Measurements from ENCODE around the gene CLIP3. TPM values are rescaled to one million over a fixed set of nuclear protein-coding genes. Genes with fewer than 3 reads are reported as not detected.
"Not testable (repeated sequence)": the region's sequence is repeated elsewhere in the genome, so short reads cannot be mapped to it uniquely, and the experiment has no call there.

The CLIP3 gene
- polyA plus RNA-seq, 1 donor (not counting 4 experiments of a cell fraction or from before 2014, with no cell fraction given), result 0.38 TPM

DNA sequence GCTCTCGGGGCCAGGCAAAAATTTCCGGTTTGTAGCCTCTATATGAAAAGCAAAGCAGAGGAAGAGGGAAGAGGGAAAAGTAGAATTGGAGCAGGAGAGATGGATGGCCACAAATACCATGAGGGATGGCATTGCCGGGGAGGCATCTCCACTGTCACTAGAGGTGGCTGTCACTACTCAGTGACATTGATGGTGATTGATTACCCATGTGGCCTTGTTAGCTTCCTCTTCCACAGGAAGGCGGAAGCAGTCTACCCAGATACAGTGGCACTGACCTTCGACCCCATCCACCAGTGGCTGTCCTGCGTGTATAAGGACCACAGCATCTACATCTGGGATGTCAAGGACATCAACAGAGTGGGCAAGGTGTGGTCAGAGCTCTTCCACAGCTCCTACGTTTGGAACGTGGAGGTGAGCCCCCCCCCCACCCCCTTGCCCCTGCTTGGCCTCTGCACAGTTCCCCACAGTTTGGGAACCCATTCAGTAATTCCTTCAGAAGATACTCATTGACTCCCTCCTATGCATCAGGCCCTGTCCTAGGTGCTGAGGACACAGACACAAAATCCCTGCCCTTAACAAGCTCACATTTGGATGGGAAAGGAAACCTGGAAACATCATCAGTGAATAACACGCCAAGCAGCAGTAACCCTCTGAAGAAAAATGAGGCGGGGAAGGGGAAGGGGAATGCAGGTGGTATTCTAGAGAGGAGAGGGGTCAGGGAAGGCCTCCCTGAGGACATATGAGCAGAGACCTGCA, 40.6 kb upstream of the CLIP3 start:
- Histone ChIP-seq H3K4me2 (ENCODE audit: control insufficient read depth, extremely low read depth, insufficient read depth, low read depth, low read length) (no peak overlapping the region), H3K36me3 (ENCODE audit: control insufficient read depth in 2 of 2, extremely low read depth in 1 of 2, insufficient read depth in 2 of 2, low read length in 2 of 2) (peaks cover 0 to 12% of the 10 kb centered on the region in 2 experiments), H3K9me3 (ENCODE audit: control insufficient read depth, low read depth, low read length) (no peaks in the 10 kb centered on the region), H3K27ac (ENCODE audit: control insufficient read depth, insufficient read depth, low read length) (no peak overlapping the region), H3K79me2 (ENCODE audit: control insufficient read depth, insufficient read depth, low read length) (no peaks in the 10 kb centered on the region), H3K4me1 (ENCODE audit: control insufficient read depth, extremely low read depth, insufficient read depth, low read length) (peaks cover 12% of the 10 kb centered on the region), H4K20me1 (ENCODE audit: control insufficient read depth, extremely low read depth, insufficient read depth, low read length) (peaks cover 19% of the 10 kb centered on the region), H3K9me1 (ENCODE audit: control insufficient read depth, extremely low read depth, insufficient read depth, low read length) (peaks cover 2% of the 10 kb centered on the region), H3K4me3 (ENCODE audit: control insufficient read depth in 2 of 3, extremely low read depth in 1 of 3, insufficient read depth in 2 of 3, low read depth in 1 of 3, low read length in 3 of 3) (no peak overlapping the region), H3K9ac (ENCODE audit: control insufficient read depth, extremely low read depth, insufficient read depth, low read length) (no peak overlapping the region), H2AFZ (ENCODE audit: control insufficient read depth, low read length) (no peak overlapping the region), H3K27me3 (ENCODE audit: control insufficient read depth, extremely low read depth, insufficient read depth, low read length) (no peaks in the 10 kb centered on the region)
- dilution Hi-C loops (cut with MboI; ENCODE audit: extremely low pct_ligation_motif_present, low sequenced_read_pairs), result no loop called here
- DNase-seq (ENCODE audit: low read depth, low spot score), result no peak
- no peak for FAIRE-seq
- TF ChIP-seq, protein P1, sequence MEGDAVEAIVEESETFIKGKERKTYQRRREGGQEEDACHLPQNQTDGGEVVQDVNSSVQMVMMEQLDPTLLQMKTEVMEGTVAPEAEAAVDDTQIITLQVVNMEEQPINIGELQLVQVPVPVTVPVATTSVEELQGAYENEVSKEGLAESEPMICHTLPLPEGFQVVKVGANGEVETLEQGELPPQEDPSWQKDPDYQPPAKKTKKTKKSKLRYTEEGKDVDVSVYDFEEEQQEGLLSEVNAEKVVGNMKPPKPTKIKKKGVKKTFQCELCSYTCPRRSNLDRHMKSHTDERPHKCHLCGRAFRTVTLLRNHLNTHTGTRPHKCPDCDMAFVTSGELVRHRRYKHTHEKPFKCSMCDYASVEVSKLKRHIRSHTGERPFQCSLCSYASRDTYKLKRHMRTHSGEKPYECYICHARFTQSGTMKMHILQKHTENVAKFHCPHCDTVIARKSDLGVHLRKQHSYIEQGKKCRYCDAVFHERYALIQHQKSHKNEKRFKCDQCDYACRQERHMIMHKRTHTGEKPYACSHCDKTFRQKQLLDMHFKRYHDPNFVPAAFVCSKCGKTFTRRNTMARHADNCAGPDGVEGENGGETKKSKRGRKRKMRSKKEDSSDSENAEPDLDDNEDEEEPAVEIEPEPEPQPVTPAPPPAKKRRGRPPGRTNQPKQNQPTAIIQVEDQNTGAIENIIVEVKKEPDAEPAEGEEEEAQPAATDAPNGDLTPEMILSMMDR (optimal IDR thresholded peaks at IDR 0.05 in 1 of 3, IDR thresholded peaks at IDR 0.05 in 1 of 3, conservative IDR thresholded peaks at IDR 0.05 in 1 of 3; ENCODE audit: extremely low read depth in 1 of 3, insufficient read depth in 2 of 3, low read length in 3 of 3), result no peak
- TF ChIP-seq EZH2 (IDR thresholded peaks at IDR 0.05; ENCODE audit: low read length), result no peak

DNA sequence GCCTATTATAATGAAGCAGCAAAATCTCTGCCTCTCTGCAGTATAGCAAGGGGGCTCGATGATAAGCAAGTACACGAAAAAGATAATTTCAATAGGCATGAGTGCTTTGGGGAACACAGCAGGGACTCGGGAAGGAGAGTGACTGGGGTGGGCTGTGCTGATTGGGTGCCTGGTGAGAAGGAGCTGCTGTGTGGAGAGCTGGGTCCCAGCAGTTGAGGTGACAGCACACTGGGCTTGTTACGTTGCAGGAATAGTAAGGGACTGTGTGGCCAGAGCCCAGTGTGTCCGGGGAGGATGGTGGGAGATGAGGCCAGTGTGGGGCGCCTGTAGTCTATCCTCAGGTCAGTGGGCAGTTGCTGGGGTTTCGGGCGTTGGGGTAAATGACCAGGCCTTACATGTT, 39.4 kb upstream of the CLIP3 start:
- FAIRE-seq (no peak), DNase-seq (ENCODE audit: low read depth, low spot score) (no peak)
- no peak for TF ChIP-seq EZH2 (IDR thresholded peaks at IDR 0.05; ENCODE audit: low read length)
- TF ChIP-seq, protein P1 (optimal IDR thresholded peaks at IDR 0.05 in 1 of 3, IDR thresholded peaks at IDR 0.05 in 1 of 3, conservative IDR thresholded peaks at IDR 0.05 in 1 of 3; ENCODE audit: extremely low read depth in 1 of 3, insufficient read depth in 2 of 3, low read length in 3 of 3), result no peak
- peaks cover 0 to 13% of the 10 kb centered on the region in 2 experiments for H3K36me3 ChIP-seq (ENCODE audit: control insufficient read depth in 2 of 2, extremely low read depth in 1 of 2, insufficient read depth in 2 of 2, low read length in 2 of 2)
- H3K4me3 ChIP-seq (ENCODE audit: control insufficient read depth in 2 of 3, extremely low read depth in 1 of 3, insufficient read depth in 2 of 3, low read depth in 1 of 3, low read length in 3 of 3), result no peak overlapping the region
- H2AFZ ChIP-seq (ENCODE audit: control insufficient read depth, low read length), result no peak overlapping the region
- H3K27ac ChIP-seq (ENCODE audit: control insufficient read depth, insufficient read depth, low read length), result no peak overlapping the region
- peaks cover 2% of the 10 kb centered on the region for H3K9me1 ChIP-seq (ENCODE audit: control insufficient read depth, extremely low read depth, insufficient read depth, low read length)
- dilution Hi-C loops (cut with MboI; ENCODE audit: extremely low pct_ligation_motif_present, low sequenced_read_pairs), result no loop called here
- no peaks in the 10 kb centered on the region for H3K79me2 ChIP-seq (ENCODE audit: control insufficient read depth, insufficient read depth, low read length)
- H3K4me2 ChIP-seq (ENCODE audit: control insufficient read depth, extremely low read depth, insufficient read depth, low read depth, low read length), result no peak overlapping the region
- H3K9ac ChIP-seq (ENCODE audit: control insufficient read depth, extremely low read depth, insufficient read depth, low read length), result no peak overlapping the region
- H3K4me1 ChIP-seq (ENCODE audit: control insufficient read depth, extremely low read depth, insufficient read depth, low read length), result peaks cover 12% of the 10 kb centered on the region
- H3K9me3 ChIP-seq (ENCODE audit: control insufficient read depth, low read depth, low read length), result no peaks in the 10 kb centered on the region
- H4K20me1 ChIP-seq (ENCODE audit: control insufficient read depth, extremely low read depth, insufficient read depth, low read length), result peaks cover 22% of the 10 kb centered on the region
- no peaks in the 10 kb centered on the region for H3K27me3 ChIP-seq (ENCODE audit: control insufficient read depth, extremely low read depth, insufficient read depth, low read length)

DNA sequence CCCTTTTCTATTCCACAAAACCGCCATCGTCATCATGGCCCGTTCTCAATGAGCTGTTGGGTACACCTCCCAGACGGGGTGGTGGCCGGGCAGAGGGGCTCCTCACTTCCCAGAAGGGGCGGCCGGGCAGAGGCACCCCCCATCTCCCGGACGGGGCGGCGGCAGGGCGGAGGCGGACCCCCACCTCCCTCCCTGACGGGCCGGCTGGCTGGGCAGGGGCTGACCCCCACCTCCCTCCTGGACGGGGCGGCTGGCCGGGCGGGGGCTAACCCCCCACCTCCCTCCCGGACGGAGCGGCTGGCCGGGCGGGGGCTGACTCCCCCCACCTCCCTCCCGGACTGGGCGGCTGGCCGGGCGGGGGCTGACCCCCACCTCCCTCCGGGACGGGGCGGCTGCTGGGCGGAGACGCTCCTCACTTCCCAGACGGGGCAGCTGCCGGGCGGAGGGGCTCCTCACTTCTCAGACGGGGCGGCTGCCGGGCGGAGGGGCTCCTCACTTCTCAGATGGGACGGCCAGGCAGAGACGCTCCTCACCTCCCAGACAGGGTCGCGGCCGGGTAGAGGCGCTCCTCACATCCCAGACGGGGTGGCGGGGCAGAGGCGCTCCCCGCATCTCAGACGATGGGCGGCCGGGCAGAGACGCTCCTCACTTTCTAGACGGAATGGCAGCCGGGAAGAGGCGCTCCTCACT, 36.3 kb upstream of the CLIP3 start:
- H3K4me2 ChIP-seq (ENCODE audit: control insufficient read depth, extremely low read depth, insufficient read depth, low read depth, low read length); H3K9me3 ChIP-seq (ENCODE audit: control insufficient read depth, low read depth, low read length); H3K4me3 ChIP-seq (ENCODE audit: control insufficient read depth in 2 of 3, extremely low read depth in 1 of 3, insufficient read depth in 2 of 3, low read depth in 1 of 3, low read length in 3 of 3); H2AFZ ChIP-seq (ENCODE audit: control insufficient read depth, low read length); FAIRE-seq; H3K9me1 ChIP-seq (ENCODE audit: control insufficient read depth, extremely low read depth, insufficient read depth, low read length); H3K27ac ChIP-seq (ENCODE audit: control insufficient read depth, insufficient read depth, low read length); dilution Hi-C loops (cut with MboI; ENCODE audit: extremely low pct_ligation_motif_present, low sequenced_read_pairs); H3K9ac ChIP-seq (ENCODE audit: control insufficient read depth, extremely low read depth, insufficient read depth, low read length); H3K79me2 ChIP-seq (ENCODE audit: control insufficient read depth, insufficient read depth, low read length); DNase-seq (ENCODE audit: low read depth, low spot score); H3K27me3 ChIP-seq (ENCODE audit: control insufficient read depth, extremely low read depth, insufficient read depth, low read length): not testable (repeated sequence)
- Histone ChIP-seq H4K20me1 (ENCODE audit: control insufficient read depth, extremely low read depth, insufficient read depth, low read length) (peaks cover 22% of the 10 kb centered on the region), H3K4me1 (ENCODE audit: control insufficient read depth, extremely low read depth, insufficient read depth, low read length) (peaks cover 12% of the 10 kb centered on the region), H3K36me3 (ENCODE audit: control insufficient read depth in 2 of 2, extremely low read depth in 1 of 2, insufficient read depth in 2 of 2, low read length in 2 of 2) (peaks cover 0 to 23% of the 10 kb centered on the region in 2 experiments)

All from keratinocyte (primary cell).